ENCODE measurements around the gene TMEFF2.
"Not testable (repeated sequence)": the region's sequence is repeated elsewhere in the genome, so short reads cannot be mapped to it uniquely, and the experiment has no call there.

DNA sequence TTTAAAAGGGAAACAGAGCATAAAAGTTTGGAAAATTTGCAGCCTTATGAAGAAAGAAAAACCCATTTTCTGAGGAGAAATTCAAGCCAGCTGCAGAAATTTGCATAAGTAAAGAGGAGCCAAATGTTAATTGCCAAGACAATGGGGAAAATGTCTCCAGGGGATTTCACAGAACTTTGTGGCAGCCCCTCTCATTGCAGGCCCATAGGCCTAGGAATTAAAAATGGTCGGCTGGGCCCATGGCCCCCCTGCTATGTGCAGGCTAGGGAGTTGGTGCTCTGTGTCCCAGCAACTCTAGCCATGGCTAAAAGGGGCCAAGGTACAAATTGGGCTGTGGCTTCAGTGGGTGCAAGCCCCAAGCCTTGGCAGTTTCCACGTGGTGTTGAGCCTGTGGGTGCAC is 83.2 kb downstream of the TMEFF2 start:
- not testable (repeated sequence) for TF ChIP-seq POLR2A (IDR thresholded peaks at IDR 0.05)
- TF ChIP-seq, protein P1, sequence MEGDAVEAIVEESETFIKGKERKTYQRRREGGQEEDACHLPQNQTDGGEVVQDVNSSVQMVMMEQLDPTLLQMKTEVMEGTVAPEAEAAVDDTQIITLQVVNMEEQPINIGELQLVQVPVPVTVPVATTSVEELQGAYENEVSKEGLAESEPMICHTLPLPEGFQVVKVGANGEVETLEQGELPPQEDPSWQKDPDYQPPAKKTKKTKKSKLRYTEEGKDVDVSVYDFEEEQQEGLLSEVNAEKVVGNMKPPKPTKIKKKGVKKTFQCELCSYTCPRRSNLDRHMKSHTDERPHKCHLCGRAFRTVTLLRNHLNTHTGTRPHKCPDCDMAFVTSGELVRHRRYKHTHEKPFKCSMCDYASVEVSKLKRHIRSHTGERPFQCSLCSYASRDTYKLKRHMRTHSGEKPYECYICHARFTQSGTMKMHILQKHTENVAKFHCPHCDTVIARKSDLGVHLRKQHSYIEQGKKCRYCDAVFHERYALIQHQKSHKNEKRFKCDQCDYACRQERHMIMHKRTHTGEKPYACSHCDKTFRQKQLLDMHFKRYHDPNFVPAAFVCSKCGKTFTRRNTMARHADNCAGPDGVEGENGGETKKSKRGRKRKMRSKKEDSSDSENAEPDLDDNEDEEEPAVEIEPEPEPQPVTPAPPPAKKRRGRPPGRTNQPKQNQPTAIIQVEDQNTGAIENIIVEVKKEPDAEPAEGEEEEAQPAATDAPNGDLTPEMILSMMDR (IDR thresholded peaks at IDR 0.05 in 4 of 5, conservative IDR thresholded peaks at IDR 0.05 in 1 of 5) = not testable (repeated sequence)

Data from gastrocnemius medialis (tissue), 4 donors.